ENCODE data around the gene CYB561.
A peak's percentile ranks its signal among the peaks of the same experiment; 100 is the strongest.

The CYB561 gene

DNA sequence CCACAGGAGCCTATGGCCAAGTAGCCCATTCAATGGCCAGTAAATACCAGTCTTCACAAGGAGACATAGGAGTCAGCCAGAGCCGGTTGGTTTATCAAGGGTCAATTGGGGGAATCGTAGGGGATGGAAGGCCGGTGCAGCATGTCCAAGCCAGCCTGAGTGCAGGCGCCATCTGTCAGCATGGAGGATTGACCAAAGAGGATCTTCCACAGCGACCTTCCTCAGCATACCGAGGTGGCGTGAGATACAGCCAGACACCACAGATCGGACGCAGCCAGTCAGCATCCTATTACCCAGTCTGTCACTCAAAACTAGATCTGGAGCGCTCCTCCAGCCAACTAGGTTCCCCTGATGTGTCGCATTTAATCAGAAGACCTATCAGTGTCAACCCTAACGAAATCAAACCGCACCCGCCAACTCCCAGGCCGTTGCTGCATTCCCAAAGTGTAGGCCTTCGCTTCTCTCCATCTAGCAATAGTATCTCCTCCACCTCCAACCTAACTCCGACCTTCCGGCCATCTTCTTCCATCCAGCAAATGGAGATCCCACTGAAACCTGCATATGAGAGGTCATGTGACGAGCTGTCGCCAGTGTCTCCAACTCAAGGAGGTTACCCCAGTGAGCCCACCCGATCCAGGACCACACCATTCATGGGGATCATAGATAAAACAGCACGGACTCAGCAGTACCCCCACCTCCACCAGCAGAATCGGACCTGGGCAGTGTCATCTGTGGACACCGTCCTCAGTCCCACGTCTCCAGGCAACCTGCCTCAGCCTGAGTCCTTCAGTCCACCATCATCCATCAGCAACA lies 25.0 kb downstream of the CYB561 start:
- FAIRE-seq: no peak
- no peak for DNase-seq (ENCODE audit: extremely low spot score, insufficient read length, low read depth)

DNA sequence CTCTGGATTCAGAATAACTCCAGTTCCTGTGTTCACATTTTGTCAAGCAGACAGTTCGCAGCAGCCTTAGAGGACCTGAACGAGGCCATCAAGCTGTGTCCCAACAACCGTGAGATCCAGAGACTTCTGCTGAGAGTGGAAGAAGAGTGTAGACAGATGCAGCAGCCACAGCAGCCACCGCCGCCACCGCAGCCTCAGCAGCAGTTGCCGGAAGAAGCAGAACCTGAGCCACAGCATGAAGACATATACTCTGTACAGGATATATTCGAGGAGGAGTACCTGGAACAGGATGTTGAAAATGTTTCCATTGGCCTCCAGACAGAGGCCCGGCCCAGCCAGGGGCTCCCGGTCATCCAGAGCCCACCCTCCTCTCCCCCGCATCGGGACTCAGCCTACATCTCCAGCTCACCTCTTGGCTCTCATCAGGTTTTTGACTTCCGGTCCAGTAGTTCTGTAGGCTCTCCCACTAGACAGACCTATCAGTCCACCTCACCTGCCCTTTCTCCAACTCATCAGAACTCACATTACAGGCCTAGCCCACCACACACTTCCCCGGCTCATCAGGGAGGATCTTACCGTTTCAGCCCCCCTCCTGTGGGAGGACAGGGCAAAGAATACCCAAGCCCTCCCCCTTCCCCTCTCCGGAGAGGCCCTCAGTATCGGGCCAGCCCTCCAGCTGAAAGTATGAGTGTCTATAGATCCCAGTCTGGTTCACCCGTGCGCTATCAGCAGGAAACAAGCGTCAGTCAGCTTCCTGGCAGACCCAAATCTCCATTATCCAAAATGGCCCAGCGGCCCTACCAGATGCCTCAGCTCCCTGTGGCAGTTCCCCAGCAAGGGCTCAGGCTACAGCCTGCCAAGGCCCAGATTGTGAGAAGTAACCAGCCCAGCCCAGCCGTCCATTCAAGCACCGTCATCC lies 25.9 kb downstream of the CYB561 start:
- DNase-seq (ENCODE audit: extremely low spot score, insufficient read length, low read depth): no peak
- FAIRE-seq: no peak

DNA sequence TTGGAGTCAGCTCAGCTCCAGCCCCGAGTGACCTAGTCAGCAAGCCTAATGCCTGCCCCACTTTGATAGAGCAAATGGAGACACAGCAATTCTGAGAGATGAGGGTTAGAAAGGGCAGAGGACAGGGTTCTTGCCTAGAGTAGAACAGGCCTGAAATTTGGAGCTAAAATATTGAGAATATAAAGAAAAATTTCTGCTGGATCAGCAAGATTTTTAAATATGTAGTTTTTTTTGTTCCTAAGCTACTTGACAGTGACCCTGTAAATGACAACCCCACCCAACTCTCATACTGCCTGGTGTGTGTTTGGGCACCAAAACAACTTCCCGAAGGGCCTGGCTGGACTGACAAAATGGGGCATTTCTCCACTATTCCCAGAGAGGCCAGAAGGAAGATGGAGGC lies 26.7 kb downstream of the CYB561 start:
- DNase-seq (ENCODE audit: extremely low spot score, insufficient read length, low read depth) (no peak), FAIRE-seq (no peak)

DNA sequence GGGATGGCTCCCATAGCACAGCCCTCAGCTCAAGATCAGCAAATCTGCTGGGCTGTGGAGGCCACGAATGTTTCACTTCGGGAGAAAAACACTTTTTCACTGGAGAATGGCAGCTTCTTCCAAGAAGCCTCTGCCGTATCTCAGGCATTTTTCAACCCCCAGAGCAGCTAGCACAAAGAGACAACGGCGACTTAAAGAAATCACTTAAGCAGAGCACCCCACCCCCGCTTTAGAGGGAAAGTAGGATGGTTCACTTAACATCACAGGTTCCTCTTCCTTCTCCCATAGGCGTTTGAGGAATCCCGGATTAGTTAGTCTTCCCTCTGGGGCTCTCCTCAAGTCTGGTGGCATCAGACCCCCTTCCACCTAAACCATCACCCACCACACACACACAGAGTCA lies 27.6 kb downstream of the CYB561 start:
- FAIRE-seq: no peak
- DNase-seq (ENCODE audit: extremely low spot score, insufficient read length, low read depth): no peak

DNA sequence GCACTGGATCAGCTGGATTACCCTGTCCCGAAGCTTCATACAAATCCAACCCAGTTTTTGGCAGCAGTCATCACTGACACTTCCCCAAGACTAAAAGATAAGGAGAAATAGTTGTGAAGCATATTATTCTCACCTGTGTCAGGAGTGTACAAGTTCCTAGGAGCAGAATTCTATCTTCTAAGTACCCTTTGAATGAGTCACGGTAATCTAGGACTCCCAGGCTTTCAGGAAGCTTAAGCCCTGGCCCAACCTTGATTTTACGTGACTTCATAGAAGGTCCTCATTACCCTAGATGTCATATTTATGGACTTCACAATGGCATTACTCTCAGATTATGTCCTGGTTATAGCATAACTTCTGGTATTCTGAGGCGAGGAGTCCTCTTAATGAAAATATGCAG lies 31.9 kb downstream of the CYB561 start:
- FAIRE-seq (no peak), DNase-seq (ENCODE audit: extremely low spot score, insufficient read length, low read depth) (no peak)

DNA sequence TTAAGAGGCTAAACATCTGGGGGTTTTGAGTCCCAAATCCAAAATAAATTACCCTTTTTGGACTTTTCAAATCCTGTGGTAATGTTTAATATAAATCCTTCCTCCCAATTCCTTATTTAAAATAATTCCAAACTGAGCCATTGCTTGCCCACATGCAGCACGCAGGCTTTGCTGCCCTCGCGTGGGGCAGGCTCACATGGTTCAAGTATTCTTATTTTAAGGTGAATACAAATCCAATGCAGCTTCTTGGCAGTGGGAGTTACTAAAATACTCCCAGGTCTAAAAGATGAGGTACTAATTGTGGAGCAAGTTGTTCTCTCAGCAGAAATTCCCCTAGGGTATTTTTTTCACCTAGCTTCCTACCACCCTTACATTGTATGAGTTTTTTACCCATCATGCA lies 33.0 kb downstream of the CYB561 start:
- FAIRE-seq (no peak), DNase-seq (ENCODE audit: extremely low spot score, insufficient read length, low read depth) (no peak)

DNA sequence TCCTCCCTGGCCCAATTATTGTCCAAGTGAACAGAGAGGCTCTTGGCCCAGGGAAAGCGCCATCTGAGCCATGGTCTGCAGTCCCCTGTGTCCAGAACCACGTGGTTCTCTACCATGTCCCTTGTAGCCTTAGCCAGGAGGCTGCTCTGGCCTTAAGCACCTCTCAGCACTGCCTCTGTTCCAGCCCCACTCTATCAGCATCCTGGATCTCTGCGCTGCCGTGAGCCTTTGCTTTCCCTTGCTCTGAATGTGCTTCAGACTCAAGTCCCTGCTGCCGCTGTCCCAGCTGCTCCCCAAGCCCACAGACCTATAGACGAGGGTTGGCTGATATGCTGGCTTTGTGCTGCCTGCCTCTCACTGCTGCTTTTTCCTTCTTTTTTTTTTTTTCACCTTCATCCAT lies 33.9 kb downstream of the CYB561 start:
- DNase-seq (ENCODE audit: extremely low spot score, insufficient read length, low read depth): no peak
- no peak for FAIRE-seq

DNA sequence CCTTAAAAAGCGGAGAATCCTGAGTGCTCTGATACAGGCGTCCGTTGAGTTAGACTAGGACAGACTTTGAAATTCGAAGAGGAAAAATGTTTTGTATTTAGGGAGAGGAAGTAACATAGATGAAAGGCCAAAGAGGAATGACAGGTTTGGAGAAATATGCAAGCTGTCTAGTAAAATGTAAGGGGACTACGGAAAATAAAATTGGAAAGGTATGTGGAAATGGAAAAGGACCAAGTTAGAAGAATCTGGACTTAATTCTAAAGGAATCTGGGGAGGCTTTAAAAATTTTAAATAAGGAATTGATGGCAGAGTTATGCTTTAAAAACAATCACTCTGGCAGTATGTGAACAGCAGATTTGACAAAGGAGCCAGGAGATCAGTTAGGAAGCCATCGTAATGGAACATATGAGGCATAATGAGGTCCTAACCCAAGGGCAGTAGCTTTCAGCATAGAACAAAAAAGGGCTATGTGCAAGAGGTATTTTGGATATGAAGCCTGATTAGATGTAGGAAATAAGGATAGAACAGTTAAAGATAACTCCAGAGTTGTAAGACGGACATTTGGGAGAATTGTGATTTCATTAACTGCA lies 38.3 kb downstream of the CYB561 start:
- FAIRE-seq (no peak), DNase-seq (ENCODE audit: extremely low spot score, insufficient read length, low read depth) (no peak)

DNA sequence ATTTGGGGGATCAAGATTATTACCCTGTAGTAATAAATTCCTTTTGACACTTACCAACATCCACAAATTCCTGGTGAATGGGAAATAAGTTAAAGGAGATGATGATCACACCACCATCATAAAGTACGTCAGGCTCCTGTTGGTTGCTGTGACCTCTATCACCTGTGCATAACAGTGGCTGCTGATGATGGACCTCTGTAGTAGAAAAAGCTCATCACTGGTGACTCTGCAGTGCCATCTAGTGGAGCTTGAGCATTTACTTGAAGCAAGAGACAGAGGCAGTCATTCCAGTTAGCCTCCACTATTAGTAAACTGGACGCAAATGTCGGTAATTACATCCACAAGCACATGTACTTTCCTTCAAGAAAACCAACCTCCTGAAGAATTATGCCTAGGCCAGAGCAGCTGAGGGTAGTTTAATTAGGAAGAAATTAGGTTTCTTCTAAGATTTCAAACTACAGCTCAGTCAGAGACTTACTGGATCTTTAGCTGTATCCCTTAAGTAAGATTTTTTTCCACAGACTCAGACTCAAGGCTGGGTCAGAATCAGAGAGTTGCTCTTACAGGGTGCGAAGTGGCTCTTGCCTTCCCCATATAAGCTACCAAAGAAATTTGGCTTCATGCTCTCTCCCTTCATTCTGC lies 39.3 kb downstream of the CYB561 start:
- peak; percentile 83 for FAIRE-seq
- DNase-seq (ENCODE audit: extremely low spot score, insufficient read length, low read depth): peak; percentile 18

DNA sequence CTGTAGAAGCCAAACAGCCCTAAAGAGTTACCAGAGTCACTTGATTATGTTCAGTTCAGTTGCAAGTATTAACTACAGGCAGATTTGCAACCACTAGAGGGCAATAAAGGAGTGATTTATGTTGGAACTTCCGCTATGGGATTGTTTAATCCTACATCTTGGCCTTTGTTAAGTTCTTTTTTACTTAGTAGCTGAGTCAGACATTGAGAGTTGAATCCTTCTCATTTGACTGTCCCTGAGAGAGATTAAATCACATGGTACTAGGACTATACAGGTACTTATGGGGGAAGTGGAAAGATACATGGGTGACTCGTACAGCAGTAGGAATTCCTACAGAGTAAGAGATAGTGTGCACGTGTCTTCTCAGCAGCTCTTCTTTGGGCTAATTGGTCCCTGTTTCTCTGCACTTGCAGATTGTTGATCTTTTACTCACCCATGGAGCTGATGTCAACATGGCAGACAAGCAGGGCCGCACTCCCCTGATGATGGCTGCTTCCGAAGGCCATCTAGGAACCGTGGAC lies 40.3 kb downstream of the CYB561 start:
- FAIRE-seq (peak; percentile 62), DNase-seq (ENCODE audit: extremely low spot score, insufficient read length, low read depth) (no peak)

DNA sequence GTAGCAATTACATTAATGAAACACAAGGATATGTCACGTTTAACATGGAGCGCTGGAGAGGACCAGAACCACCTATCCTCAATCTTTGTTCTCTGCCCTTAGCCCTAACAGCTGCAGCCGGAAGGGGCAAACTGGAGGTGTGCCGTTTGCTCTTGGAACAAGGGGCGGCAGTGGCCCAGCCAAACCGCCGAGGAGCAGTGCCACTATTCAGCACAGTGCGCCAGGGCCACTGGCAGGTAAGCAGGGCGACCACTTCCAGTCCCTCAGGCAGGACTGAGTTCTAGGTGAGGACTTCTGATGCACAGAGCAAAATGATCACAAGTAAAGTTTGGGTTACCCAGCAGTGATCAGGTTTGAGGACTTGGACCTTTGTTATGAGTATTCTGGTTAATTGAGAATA lies 41.1 kb downstream of the CYB561 start:
- no peak for DNase-seq (ENCODE audit: extremely low spot score, insufficient read length, low read depth)
- no peak for FAIRE-seq

DNA sequence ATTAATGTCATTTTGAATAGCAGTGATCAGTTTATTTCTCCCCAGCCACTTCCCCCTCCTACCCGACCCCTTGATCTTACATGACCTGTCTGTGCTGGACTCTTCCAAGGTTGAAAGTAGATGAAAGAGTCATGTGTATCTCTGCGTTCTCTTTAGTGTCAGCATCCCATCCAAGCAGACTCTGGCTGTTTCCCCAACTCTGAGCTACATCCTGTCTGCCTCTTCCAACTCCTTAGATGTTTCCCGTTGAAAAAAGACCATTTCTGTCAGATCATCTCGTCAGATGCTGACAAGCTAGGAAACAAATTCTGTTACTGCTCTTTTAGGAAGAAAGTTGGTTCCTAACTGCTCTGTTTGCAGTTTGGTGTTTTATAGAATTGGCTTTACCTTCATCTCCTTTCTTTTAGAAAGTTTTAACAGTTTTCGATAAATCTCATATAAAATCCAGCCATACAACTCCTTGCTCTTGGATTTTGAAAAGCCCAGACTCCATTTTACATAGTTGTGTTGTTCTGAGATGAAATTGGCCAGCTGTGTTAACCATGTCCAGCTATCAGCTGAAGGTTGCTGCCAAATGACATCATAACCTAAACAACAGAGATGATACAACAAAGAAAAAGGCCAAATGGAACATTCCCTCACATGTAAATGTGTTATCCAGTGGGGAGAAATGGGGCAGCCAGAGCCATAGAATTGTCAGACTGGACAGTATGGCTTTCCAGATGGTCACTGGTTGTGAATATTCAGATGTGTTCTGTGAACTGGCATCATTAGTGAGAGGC lies 43.5 kb downstream of the CYB561 start:
- DNase-seq (ENCODE audit: extremely low spot score, insufficient read length, low read depth): no peak
- no peak for FAIRE-seq

DNA sequence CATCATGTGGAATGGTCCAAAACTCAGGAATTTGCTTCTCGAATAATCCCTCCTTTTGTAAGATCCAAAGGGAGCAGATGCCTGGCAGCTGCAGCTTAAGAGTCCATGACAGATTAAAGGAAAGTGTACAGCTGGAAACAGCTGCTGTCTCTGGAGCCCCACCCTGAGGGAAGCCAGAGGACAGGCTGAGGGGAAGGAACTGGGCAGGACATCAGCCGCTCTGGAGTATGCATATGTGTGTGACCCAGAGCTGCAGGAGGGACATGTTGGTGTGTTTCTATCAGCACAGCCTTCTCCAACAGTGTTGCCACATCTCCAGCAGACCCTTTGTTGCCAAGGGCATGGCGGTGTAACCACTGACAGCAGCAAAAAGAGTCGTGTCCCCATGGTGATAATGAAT lies 46.2 kb downstream of the CYB561 start:
- DNase-seq (ENCODE audit: extremely low spot score, insufficient read length, low read depth) (no peak), FAIRE-seq (no peak)

DNA sequence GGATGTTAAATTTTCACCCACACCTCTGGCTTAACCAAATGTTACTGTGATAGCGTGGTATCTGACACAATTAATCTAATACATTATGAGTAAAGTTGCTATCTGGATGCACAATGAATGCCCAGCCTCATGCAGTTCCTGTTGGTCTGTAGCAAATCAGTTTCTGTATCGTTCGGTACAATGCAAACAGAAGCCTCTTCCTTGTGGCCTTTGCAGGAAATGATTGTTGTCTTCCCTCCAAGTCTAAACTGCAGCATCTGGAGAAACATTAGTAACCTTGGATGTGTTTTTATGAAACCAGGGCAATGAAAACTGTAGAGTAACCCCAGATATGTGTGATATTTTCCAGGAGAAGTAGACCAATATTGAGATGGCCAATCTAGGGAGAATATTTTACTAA lies 46.8 kb downstream of the CYB561 start:
- no peak for DNase-seq (ENCODE audit: extremely low spot score, insufficient read length, low read depth)
- FAIRE-seq: no peak

DNA sequence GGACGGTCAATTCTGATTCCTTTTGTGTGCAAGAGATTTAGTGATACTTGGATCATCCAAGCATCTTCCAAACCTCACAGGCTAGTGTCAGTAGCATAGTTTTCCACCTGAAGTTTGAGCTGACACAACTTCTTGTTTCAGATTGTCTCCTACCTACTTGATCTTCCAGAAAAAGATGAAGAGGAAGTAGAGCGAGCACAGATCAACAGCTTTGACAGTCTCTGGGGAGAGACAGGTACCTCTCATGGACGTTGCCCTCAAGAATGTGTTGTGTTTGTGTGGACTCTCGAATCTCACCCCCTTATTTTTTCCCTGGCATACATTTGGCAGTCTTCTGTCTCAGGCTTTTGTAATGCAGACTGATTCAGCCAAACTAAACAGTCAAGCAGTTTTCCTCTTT lies 47.4 kb downstream of the CYB561 start:
- DNase-seq (ENCODE audit: extremely low spot score, insufficient read length, low read depth): no peak

DNA sequence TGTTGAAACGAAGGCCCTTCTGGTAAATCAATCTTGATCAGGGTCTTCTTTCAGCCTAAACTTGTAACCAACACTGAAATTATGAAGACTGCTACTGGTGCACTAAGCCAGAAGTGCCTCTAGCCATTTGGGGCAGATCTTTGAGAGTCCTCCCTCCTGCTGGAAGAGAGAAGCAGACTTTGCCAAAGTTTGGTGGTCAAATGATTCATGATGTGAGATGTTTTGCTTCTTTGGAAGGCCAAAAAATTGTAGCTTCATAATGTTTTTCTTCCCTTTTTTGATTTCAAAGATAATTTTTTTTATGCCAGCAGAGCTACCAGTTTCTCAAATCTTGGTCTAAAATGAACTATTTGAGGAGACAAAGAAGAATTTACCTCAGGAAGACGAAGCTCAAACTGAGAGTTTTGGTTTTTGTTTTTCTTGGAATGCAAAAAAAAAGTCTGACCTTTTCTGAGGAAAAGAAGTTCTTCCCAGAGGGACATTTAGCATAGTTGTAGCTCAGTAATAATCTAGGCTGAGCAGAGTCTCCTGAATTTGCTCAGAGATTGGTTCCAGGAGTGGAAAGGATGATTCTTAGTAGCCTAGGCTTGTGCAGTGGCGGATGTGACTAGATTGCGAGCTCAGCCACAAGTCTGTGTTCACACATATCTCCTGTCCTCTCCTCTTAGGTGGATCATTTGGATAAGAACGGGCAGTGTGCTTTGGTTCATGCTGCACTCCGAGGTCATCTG lies 50.9 kb downstream of the CYB561 start:
- DNase-seq (ENCODE audit: extremely low spot score, insufficient read length, low read depth) (no peak), FAIRE-seq (no peak)

More for the DNA sequence above, 47.4 kb downstream of the CYB561 start:
- FAIRE-seq: no peak

DNA sequence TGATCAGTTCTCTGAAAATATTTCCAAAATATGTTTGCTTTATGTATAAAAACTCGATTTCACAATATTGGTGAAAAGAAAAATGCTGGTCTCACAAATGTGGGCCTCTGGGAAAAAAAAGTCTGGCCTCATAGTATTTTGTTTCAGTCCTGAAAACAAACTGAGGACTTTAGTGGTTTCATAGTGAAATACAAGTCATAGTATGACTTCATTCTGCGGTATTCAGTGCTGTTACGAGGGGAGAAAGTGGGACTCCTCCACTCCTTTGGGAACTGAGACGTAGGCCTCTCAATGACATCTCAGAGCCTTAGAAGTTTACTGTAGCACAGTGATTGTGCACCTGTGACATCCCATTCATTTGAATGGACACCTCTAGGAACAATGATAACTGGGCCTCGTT lies 56.0 kb downstream of the CYB561 start:
- no peak for DNase-seq (ENCODE audit: extremely low spot score, insufficient read length, low read depth)
- no peak for FAIRE-seq

DNA sequence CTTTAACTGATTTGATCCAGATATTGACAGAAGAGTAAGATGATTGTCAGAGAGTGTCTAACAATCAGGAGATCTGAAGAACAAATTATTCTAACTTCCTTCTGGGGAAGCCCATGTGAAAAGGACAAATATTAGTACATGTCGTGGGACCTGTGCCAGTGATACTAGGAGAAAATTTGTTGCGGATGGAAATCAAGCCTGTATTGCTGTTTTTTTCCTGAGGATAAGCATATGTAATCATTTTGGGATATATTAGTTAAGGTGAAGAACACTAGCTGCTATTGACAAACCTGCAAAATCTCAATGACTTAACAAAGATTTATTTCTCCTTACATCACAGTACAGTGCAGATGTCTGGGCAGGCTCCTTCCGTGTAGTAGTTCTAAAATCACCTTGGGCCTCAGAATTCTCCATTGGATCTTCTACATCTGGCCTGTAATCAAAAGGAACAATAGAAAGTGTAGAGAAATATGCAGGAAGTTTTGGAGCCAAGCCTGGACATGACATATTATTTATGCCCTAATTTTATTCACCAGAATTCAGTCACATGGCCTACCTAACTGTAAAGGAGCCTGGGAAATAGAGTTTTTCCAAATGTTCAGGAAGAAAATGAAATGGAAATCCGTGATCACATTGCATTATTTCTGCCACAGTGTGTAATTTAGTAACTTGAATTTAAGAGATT lies 58.3 kb downstream of the CYB561 start:
- DNase-seq (ENCODE audit: extremely low spot score, insufficient read length, low read depth) (no peak), FAIRE-seq (no peak)

Measured in GM18507 (cell line).